Nephron progenitor cell (in vitro differentiated cells): ENCODE results near the gene FADS1.

Experiments
- DNase-seq: peaks from one replicate; pipeline ENCODE4 v3.0.0; 2021
- H3K27ac Mint-ChIP-seq: 2 replicates; pipeline ENCODE4 v1.8.0; 2021; ENCODE audit warnings: mild to moderate bottlenecking, moderate library complexity, mixed read lengths
- H3K27me3 Mint-ChIP-seq: 2 replicates; pipeline ENCODE4 v1.8.0; 2021; ENCODE audit warnings: mild to moderate bottlenecking, low read depth, mixed read lengths; ENCODE audit not compliant: poor library complexity
- H3K36me3 Mint-ChIP-seq: 2 replicates; pipeline ENCODE4 v1.8.0; 2021; ENCODE audit warnings: low read depth, mixed read lengths
- H3K4me1 Mint-ChIP-seq: 2 replicates; pipeline ENCODE4 v1.8.0; 2021; ENCODE audit warnings: mixed read lengths
- H3K4me3 Mint-ChIP-seq: 2 replicates; pipeline ENCODE4 v1.8.0; 2021; ENCODE audit warnings: mild to moderate bottlenecking, moderate library complexity, mixed read lengths
- H3K9me3 Mint-ChIP-seq: 2 replicates; pipeline ENCODE4 v1.8.0; 2021; ENCODE audit warnings: mild to moderate bottlenecking, moderate library complexity, mixed read lengths
- CTCF ChIP-seq: fragments of 200-600 bp; sonication (generic); IDR thresholded peaks from 2 replicates; pipeline ENCODE4 v1.5.0; 2021; ENCODE audit warnings: antibody characterized with exemption

The FADS1 gene

DNA sequence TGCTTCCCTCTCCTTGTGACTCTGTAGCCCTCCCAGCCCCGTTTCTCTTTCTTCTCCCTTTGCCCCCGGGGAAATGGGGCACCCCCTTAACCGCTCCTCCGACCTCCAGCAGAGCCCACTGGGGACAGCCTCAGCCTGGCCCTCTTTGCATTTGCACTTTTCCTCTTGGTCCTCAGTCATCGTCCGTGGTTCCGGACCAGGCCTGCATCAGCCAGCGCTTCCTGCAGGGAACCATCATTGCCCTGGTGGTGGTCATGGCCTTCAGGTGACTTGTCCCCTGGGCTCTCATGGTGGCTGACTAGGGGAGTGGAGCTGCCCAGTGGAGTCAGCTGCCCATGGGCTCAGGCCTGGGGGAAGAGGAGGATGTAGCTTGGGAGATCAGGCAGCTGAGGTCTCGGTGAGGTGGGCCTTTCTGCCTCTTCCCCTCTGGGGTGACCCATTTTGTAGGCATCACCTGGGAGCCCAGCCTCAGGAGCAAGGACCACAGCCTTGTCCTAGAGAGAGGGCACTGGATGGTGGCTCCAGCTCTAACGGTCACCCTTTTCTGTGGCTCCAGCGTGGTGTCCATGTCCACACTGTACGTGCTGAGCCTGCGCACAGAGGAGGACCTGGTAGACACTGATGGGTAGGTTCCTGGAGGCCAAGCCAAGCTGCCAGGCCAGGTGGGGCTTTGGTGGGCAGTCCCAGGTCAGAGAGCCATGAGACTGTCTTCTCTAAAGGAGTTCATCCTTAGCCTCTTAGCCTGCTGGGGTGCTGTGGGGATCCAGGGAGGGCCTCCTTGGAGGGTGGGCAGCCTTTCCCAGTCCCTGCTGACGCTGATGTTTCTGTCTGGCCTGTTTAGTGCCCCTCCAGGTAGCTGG lies 36.9 kb downstream of the FADS1 start:
- Mint-ChIP-seq H3K4me1 (peaks cover 41% of the 10 kb centered on the region), H3K27ac (no peak overlapping the region)
- DNase-seq = no peak

GRCh38 chr11:61778920-61779650 lies 37.7 kb downstream of the FADS1 start:
- no peak overlapping the region for H3K27ac Mint-ChIP-seq
- no peaks in the 10 kb centered on the region for H3K9me3 Mint-ChIP-seq
- no peak for TF ChIP-seq CTCF
- no peak for DNase-seq
- peaks cover 14% of the 10 kb centered on the region for H3K36me3 Mint-ChIP-seq
- peaks cover under 1% of the 10 kb centered on the region for H3K27me3 Mint-ChIP-seq
- peaks cover 41% of the 10 kb centered on the region for H3K4me1 Mint-ChIP-seq
- no peak overlapping the region for H3K4me3 Mint-ChIP-seq

More for the DNA sequence above, 36.9 kb downstream of the FADS1 start:
- Mint-ChIP-seq H3K36me3 (peaks cover 22% of the 10 kb centered on the region), H3K4me3 (no peak overlapping the region), H3K9me3 (no peaks in the 10 kb centered on the region), H3K27me3 (no peaks in the 10 kb centered on the region)
- TF ChIP-seq CTCF = no peak

DNA sequence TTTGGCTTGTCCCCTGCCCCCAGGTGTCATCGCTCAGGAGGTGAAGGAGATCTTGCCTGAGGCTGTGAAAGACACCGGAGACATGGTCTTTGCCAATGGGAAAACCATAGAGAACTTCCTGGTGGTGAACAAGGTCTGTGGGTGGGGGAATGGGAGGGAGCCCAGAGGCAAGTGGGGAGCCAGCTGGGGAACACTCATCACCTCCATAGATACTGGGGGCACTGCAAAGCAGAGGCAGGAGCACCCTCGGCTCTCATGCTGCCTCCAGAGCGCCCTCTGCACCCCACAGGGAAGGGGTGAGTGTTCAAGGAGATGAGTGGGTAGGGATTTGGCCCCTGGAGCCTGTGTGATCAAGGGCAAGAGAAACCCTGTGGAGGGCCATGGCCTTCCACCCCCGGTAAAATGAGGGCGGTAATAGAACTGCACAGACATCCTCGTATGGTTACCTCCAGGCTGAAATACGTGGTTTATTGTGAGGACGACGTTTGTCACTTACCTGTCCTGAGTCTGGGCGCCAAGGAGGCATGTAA lies 38.4 kb downstream of the FADS1 start:
- Mint-ChIP-seq H3K9me3 (no peaks in the 10 kb centered on the region), H3K27ac (no peak overlapping the region), H3K36me3 (peaks cover 10% of the 10 kb centered on the region), H3K4me3 (no peak overlapping the region), H3K4me1 (peaks cover 42% of the 10 kb centered on the region), H3K27me3 (peaks cover 3% of the 10 kb centered on the region)
- no peak for TF ChIP-seq CTCF
- no peak for DNase-seq

DNA sequence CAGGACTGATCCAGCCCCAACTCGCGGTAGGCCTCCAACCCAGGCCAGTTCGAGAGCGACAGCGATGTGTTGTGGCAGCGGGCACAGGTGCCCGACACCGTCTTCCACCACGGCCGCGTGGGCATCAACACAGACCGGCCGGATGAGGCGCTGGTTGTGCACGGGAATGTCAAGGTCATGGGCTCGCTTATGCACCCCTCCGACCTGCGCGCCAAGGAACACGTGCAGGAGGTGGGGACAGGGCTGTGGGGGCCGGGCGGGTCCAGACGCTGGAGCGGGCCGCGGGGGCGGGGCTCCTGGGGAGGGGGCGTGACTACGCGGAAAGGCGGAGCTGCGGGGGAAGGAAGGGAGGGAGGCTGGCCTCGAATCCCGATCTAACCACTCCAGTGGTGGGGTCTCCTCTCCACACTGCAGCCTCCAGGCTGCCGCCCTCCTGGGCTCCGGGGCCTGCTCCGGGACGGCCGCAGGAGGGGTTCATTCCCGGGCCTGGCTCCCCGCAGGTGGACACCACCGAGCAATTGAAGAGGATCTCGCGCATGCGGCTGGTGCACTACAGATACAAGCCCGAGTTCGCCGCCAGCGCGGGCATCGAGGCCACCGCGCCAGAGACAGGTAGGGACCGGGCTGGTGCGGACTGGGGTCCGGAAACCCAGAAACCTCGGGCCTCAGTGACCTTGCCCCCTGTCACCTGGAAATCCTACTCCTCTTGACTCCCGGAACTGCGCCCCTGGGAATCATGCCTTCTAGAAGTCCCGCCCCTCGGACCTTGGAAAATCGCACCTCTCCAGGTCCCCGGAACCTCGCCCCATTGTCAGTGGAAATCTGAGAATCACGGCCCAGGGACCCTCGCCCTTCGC lies 39.3 kb downstream of the FADS1 start:
- peaks cover 6% of the 10 kb centered on the region for H3K36me3 Mint-ChIP-seq

More for the DNA sequence above, 39.3 kb downstream of the FADS1 start:
- H3K27me3 Mint-ChIP-seq = peaks cover 3% of the 10 kb centered on the region
- peaks cover 47% of the 10 kb centered on the region for H3K4me1 Mint-ChIP-seq
- no peak overlapping the region for H3K4me3 Mint-ChIP-seq
- TF ChIP-seq CTCF = no peak
- H3K27ac Mint-ChIP-seq = peak overlapping the region; percentile 39
- peak; percentile 52 for DNase-seq
- no peaks in the 10 kb centered on the region for H3K9me3 Mint-ChIP-seq
